HCT116 (cell line): ENCODE measurements around the gene TRAM1L1. TPM values are rescaled to one million over a fixed set of nuclear protein-coding genes. Genes with fewer than 3 reads are reported as not detected.

Experiments used
- ATAC-seq: fragments of 200-7000 bp; cut with Tn5 transposase; 2 replicates; pipeline ENCODE4 v1.9.1; 2020; ENCODE audit warnings: mild to moderate bottlenecking, moderate library complexity
- BruUV-seq: library from RNA; stranded (reverse); fragments of 400-500 nt; replicated peaks from 2 replicates; lab custom pipeline; 2021; lab: Mats Ljungman, UMichigan
- CTCF ChIA-PET: fragments of 300-600 bp; sonication (Branson Sonifier 250); formaldehyde crosslinking; loops from one replicate; lab custom pipeline; 2021; ENCODE audit warnings: antibody characterized with exemption; lab: Charles Lee
- POLR2A ChIA-PET: fragments of 300-600, 350-600 bp; sonication (Branson Sonifier 250); formaldehyde crosslinking; loops from one replicate; lab custom pipeline; 2021; ENCODE audit warnings: antibody characterized with exemption; lab: Charles Lee
- RAD21 ChIA-PET, 2 experiments: fragments of 300-600 bp; sonication (Branson Sonifier 250); formaldehyde crosslinking; loops; one replicate each; lab custom pipeline; 2023; ENCODE audit warnings: low total read pairs in 2 of 2; ENCODE audit not compliant: uncharacterized antibody in 2 of 2, unreplicated experiment in 2 of 2, low non-redundant PET in 1 of 2; lab: Charles Lee
- DNase-seq: peaks from one replicate; pipeline ENCODE4 v3.0.0-alpha.2; 2010; ENCODE audit warnings: low read depth, low spot score
- H2AFZ ChIP-seq: fragments of 200-600 bp; shearing (Covaris generic), sonication (generic); 2 replicates; pipeline ENCODE4 v1.6.1; 2017; ENCODE audit warnings: low read depth, mixed run types, mixed read lengths, antibody characterized with exemption, low read length; ENCODE audit not compliant: poor library complexity, severe bottlenecking
- H3K27ac ChIP-seq: 2 replicates; pipeline ENCODE4 v1.5.1; 2012; ENCODE audit warnings: low read depth, low read length
- H3K27me3 ChIP-seq: fragments of 200-600 bp; sonication (generic); 2 replicates; pipeline ENCODE4 v1.6.1; 2016; ENCODE audit warnings: mixed run types, low read length, mixed read lengths; ENCODE audit not compliant: insufficient read depth
- H3K36me3 ChIP-seq, 2 experiments: fragments of 200-500 bp in 1 of 2; fragments of 200-600 bp in 1 of 2; sonication (Bioruptor generic) in 1 of 2; sonication (generic) in 1 of 2; 2 replicates each; pipeline versions ENCODE4 v1.5.1 to v1.6.1; 2014 to 2016; ENCODE audit warnings: low read length in 2 of 2, inconsistent platforms in 1 of 2, mixed read lengths in 1 of 2, mixed run types in 1 of 2; ENCODE audit not compliant: insufficient read depth in 2 of 2, control insufficient read depth in 1 of 2
- H3K4me1 ChIP-seq, 2 experiments: fragments of 200-600 bp in 1 of 2; sonication (generic) in 1 of 2; 2 replicates each; pipeline versions ENCODE4 v1.5.1 to v1.6.1; 2012 to 2017; ENCODE audit warnings: low read length in 2 of 2, inconsistent platforms in 1 of 2, mild to moderate bottlenecking in 1 of 2, mixed read lengths in 1 of 2, mixed run types in 1 of 2, moderate library complexity in 1 of 2; ENCODE audit not compliant: insufficient read depth in 2 of 2, control insufficient read depth in 1 of 2
- H3K4me2 ChIP-seq: fragments of 200-600 bp; sonication (generic); 2 replicates; pipeline ENCODE4 v1.6.1; 2017; ENCODE audit warnings: mixed run types, low read length, mixed read lengths
- H3K4me3 ChIP-seq, 2 experiments: fragments of 200-600 bp in 1 of 2; sonication (generic) in 1 of 2; replicated peaks in 1 of 2; 2 replicates each; pipeline ENCODE4 v1.5.1; 2011 to 2016; ENCODE audit warnings: low read length in 2 of 2, control low read depth in 1 of 2, low read depth in 1 of 2, mild to moderate bottlenecking in 1 of 2, mixed read lengths in 1 of 2, mixed run types in 1 of 2
- H3K79me2 ChIP-seq: fragments of 200-600 bp; sonication (generic); 2 replicates; pipeline ENCODE4 v1.6.1; 2017; ENCODE audit warnings: mild to moderate bottlenecking, mixed run types, low read length, moderate library complexity, mixed read lengths; ENCODE audit not compliant: insufficient read depth
- H3K9ac ChIP-seq: fragments of 200-600 bp; sonication (generic); 2 replicates; pipeline ENCODE4 v1.6.1; 2016; ENCODE audit warnings: low read length, mixed read lengths
- H3K9me2 ChIP-seq: fragments of 200-600 bp; sonication (generic), shearing (Covaris generic); 2 replicates; pipeline ENCODE4 v1.6.1; 2017; ENCODE audit warnings: mixed run types, mild to moderate bottlenecking, moderate library complexity; ENCODE audit not compliant: insufficient read depth
- H3K9me3 ChIP-seq, 2 experiments: fragments of 200-500 bp in 1 of 2; fragments of 200-600 bp in 1 of 2; sonication (Bioruptor generic) in 1 of 2; sonication (generic) in 1 of 2; 2 replicates each; pipeline ENCODE4 v1.6.1; 2014 to 2017; ENCODE audit warnings: low read length in 2 of 2, mixed read lengths in 2 of 2, inconsistent platforms in 1 of 2, low read depth in 1 of 2, mild to moderate bottlenecking in 1 of 2, mixed run types in 1 of 2, moderate library complexity in 1 of 2; ENCODE audit not compliant: control insufficient read depth in 1 of 2, insufficient read depth in 1 of 2
- H4K20me1 ChIP-seq: fragments of 200-600 bp; sonication (generic), shearing (Covaris generic); 2 replicates; pipeline ENCODE4 v1.6.1; 2017; ENCODE audit warnings: mixed run types, mild to moderate bottlenecking, moderate library complexity; ENCODE audit not compliant: insufficient read depth
- ELF1 ChIP-seq: IDR thresholded peaks from 2 replicates; pipeline ENCODE4 v1.6.1; 2012; ENCODE audit warnings: low read depth, borderline replicate concordance
- EZH2phosphoT487 ChIP-seq: fragments of 200-600 bp; IDR thresholded peaks from 2 replicates; pipeline ENCODE4 v1.6.1; 2018; ENCODE audit warnings: antibody characterized with exemption, borderline replicate concordance
- FOSL1 ChIP-seq: IDR thresholded peaks from 2 replicates; pipeline ENCODE4 v1.6.1; 2012; ENCODE audit warnings: low read depth
- POLR2AphosphoS5 ChIP-seq: IDR thresholded peaks from 2 replicates; pipeline ENCODE4 v1.6.1; 2011; ENCODE audit warnings: mild to moderate bottlenecking, low read depth, low read length, moderate library complexity
- RAD21 ChIP-seq: IDR thresholded peaks from 2 replicates; pipeline ENCODE4 v1.6.1; 2012; ENCODE audit warnings: low read depth, mild to moderate bottlenecking
- SIN3A ChIP-seq: IDR thresholded peaks from 2 replicates; pipeline ENCODE4 v1.6.1; 2012; ENCODE audit warnings: low read depth
- SP1 ChIP-seq: IDR thresholded peaks from 2 replicates; pipeline ENCODE4 v1.6.1; 2012; ENCODE audit warnings: low read depth
- SRF ChIP-seq: IDR thresholded peaks from 2 replicates; pipeline ENCODE4 v1.6.1; 2012; ENCODE audit warnings: low read depth
- TCF7L2 ChIP-seq: IDR thresholded peaks from 2 replicates; pipeline ENCODE4 v1.7.0; 2011; ENCODE audit warnings: borderline replicate concordance, inconsistent platforms; ENCODE audit not compliant: insufficient read depth, insufficient read length; ENCODE audit errors: extremely low read depth
- ZFX ChIP-seq: fragments of 450-650 bp; IDR thresholded peaks from 2 replicates; pipeline ENCODE4 v1.6.1; 2017
- intact Hi-C: fragments of 100-400 bp; cut with micrococcal nuclease; formaldehyde crosslinking; loops from 2 replicates; pipeline ENCODE4 v1.10.0; 2022
- total RNA-seq: library from RNA; stranded (reverse); gene quantifications from one replicate; pipeline ENCODE4 v1.2.1, GENCODE V29; 2021; ENCODE audit not compliant: unreplicated experiment

TRAM1L1 gene
- total RNA-seq, 1 experiment from 2014 or later = not detected

DNA sequence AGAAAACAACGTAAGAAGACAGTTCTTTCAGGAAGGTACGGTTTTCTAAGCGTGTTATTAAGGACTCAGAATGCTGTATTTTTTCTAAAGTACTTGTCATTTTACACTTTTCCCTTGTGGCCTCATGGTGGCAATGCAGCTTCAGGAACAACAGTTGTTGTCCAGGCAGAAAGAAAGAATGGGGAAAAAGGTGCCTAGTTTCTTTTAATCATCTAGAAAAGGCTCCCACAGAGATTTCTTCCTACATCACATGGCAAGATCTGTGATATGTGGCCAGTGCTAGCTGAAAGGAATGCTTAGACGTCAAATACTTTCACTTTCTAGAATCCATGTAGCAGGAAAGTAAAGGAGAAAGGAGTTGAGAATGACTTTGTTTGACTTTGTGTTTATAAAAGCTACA, 49.0 kb upstream of the TRAM1L1 start (continued):
- TF ChIP-seq ELF1 (no peak), TCF7L2 (no peak)

DNA sequence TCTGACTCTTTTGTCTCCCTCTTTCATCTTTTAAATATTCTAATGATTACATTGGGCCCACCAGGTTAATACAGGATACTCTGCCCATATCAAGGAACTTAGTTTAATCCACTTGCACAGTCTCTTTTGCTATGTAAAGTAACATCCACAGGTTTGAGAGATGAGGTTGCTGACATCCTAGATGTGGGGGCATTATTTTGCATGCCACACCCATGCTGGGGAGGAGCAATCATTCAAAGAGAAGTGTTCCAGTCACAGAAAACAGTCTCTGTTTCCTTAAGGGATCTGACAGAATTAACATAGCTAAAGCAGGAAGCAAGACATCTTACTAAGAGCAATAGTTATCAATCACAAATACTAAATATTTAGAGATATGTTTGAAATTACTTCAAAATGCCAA, 11.5 kb upstream of the TRAM1L1 start:
- DNase-seq = no peak
- Histone ChIP-seq H4K20me1 (no peaks in the 10 kb centered on the region), H3K79me2 (no peaks in the 10 kb centered on the region), H3K9me2 (no peaks in the 10 kb centered on the region; the same call in 1 of the 2 replicates), H3K4me1 (no peaks in the 10 kb centered on the region), H3K9ac (no peak overlapping the region), H3K36me3 (no peaks in the 10 kb centered on the region), H2AFZ (peak overlapping the region; percentile 73), H3K27me3 (no peaks in the 10 kb centered on the region), H3K9me3 (no peaks in the 10 kb centered on the region), H3K27ac (no peak overlapping the region), H3K4me3 (no peak overlapping the region), H3K4me2 (no peak overlapping the region)
- ChIA-PET CTCF (no interaction called here), RAD21 (no interaction called here), POLR2A (no interaction called here)
- no peak for ATAC-seq
- TF ChIP-seq RAD21 (no peak), POLR2AphosphoS5 (no peak), EZH2phosphoT487 (no peak), SP1 (no peak), SRF (no peak), ZFX (no peak), FOSL1 (no peak)
- intact Hi-C loops = no loop called here
- BruUV-seq = no TSS peak

DNA sequence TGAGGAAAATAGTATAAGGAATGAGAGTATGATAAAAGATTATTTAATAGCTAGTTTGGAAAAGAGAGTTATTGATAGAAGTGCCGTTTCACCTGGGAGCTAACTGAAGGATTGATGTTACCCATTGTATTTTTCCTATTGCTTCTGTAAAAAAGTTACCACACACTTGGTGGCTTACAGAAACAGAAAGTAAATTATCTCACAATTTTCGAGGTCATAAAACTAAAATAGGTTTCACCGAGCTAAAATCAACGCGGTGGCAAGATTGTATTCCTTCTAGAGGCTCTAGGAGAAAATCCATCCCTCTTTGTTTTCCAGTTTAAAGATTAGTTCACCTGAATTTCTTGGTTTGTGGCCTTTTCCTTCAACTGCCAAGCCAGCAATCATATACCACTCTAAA, 11.1 kb upstream of the TRAM1L1 start:
- Histone ChIP-seq H3K4me2 (no peak overlapping the region), H3K27ac (no peak overlapping the region)
- no peak for DNase-seq
- no peak for TF ChIP-seq SIN3A
- TF ChIP-seq, all 23 proteins: peak for 0
- Histone ChIP-seq H3K79me2 (no peaks in the 10 kb centered on the region), H3K9me3 (no peaks in the 10 kb centered on the region), H3K36me3 (no peaks in the 10 kb centered on the region), H3K9ac (no peak overlapping the region), H3K4me3 (no peak overlapping the region), H3K4me1 (no peaks in the 10 kb centered on the region), H3K9me2 (no peaks in the 10 kb centered on the region), H3K27me3 (no peaks in the 10 kb centered on the region), H2AFZ (peak overlapping the region; percentile 73), H4K20me1 (no peaks in the 10 kb centered on the region)
- CTCF ChIA-PET = no interaction called here
- BruUV-seq = no TSS peak
- POLR2A ChIA-PET = no interaction called here
- RAD21 ChIA-PET = no interaction called here
- no peak for ATAC-seq
- intact Hi-C loops = no loop called here
